ENCODE results near the gene LRMDA.

DNA sequence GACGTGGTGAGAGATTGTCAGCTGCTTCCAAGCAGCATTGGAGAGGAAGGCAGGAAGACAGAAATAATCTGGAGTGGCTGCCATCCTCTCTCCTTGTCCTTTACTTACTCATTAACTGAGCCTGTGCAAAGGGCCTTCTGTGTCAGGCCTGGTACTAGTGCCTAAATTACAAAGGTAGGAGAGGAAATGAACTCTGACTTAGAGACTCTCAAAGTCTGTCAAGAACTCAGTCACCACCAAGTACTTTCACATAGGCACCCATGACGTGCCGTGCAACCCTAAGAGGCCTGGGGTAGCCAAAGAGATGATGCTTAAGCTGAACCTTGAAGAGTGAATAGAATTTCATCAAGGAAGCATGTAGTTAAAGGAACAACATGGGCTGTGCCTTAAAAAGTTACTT is 866.9 kb downstream of the LRMDA start:
- TF ChIP-seq, protein P1, sequence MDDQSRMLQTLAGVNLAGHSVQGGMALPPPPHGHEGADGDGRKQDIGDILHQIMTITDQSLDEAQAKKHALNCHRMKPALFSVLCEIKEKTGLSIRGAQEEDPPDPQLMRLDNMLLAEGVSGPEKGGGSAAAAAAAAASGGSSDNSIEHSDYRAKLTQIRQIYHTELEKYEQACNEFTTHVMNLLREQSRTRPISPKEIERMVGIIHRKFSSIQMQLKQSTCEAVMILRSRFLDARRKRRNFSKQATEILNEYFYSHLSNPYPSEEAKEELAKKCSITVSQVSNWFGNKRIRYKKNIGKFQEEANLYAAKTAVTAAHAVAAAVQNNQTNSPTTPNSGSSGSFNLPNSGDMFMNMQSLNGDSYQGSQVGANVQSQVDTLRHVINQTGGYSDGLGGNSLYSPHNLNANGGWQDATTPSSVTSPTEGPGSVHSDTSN (CRISPR knock-in tag; IDR thresholded peaks at IDR 0.05), result no peak
- TF ChIP-seq ZSCAN30 (tag by site-specific recombination; IDR thresholded peaks at IDR 0.05) (no peak), ZBTB1 (tag by site-specific recombination; IDR thresholded peaks at IDR 0.05) (no peak), ZNF837 (tag by site-specific recombination; IDR thresholded peaks at IDR 0.05) (no peak), ZBTB8A (tag by site-specific recombination; IDR thresholded peaks at IDR 0.05) (no peak)
- TF ChIP-seq, protein P2, sequence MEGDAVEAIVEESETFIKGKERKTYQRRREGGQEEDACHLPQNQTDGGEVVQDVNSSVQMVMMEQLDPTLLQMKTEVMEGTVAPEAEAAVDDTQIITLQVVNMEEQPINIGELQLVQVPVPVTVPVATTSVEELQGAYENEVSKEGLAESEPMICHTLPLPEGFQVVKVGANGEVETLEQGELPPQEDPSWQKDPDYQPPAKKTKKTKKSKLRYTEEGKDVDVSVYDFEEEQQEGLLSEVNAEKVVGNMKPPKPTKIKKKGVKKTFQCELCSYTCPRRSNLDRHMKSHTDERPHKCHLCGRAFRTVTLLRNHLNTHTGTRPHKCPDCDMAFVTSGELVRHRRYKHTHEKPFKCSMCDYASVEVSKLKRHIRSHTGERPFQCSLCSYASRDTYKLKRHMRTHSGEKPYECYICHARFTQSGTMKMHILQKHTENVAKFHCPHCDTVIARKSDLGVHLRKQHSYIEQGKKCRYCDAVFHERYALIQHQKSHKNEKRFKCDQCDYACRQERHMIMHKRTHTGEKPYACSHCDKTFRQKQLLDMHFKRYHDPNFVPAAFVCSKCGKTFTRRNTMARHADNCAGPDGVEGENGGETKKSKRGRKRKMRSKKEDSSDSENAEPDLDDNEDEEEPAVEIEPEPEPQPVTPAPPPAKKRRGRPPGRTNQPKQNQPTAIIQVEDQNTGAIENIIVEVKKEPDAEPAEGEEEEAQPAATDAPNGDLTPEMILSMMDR (tag by site-specific recombination; IDR thresholded peaks at IDR 0.05), result no peak
